Neural crest cell (in vitro differentiated cells): ENCODE measurements around the gene ATP12A. TPM values are rescaled to one million over a fixed set of nuclear protein-coding genes. Genes with fewer than 3 reads are reported as not detected.

Source experiments
- DNase-seq: peaks from one replicate; pipeline ENCODE4 v3.0.0; 2021; ENCODE audit warnings: low read depth, mixed read lengths, low spot score
- H3K27ac Mint-ChIP-seq: one replicate; pipeline ENCODE4 v1.8.0; 2021; ENCODE audit warnings: mild to moderate bottlenecking, mixed read lengths; ENCODE audit not compliant: unreplicated experiment
- H3K27me3 Mint-ChIP-seq: 2 replicates; pipeline ENCODE4 v1.8.0; 2021; ENCODE audit warnings: low read depth, mild to moderate bottlenecking, mixed read lengths
- H3K36me3 Mint-ChIP-seq: 2 replicates; pipeline ENCODE4 v1.8.0; 2021; ENCODE audit warnings: low read depth, mild to moderate bottlenecking, mixed read lengths
- H3K4me1 Mint-ChIP-seq: 2 replicates; pipeline ENCODE4 v1.8.0; 2021; ENCODE audit warnings: mixed read lengths
- H3K4me3 Mint-ChIP-seq: one replicate; pipeline ENCODE4 v1.8.0; 2021; ENCODE audit warnings: mild to moderate bottlenecking, mixed read lengths
- H3K9me3 Mint-ChIP-seq: 2 replicates; pipeline ENCODE4 v1.8.0; 2021; ENCODE audit warnings: mixed read lengths
- total RNA-seq: library from RNA; stranded (reverse); gene quantifications from 2 replicates; pipeline ENCODE4 v1.2.1, GENCODE V29; 2021
- TF ChIP-seq, protein P1 (sequence below): fragments of 200-600 bp; sonication (generic); conservative IDR thresholded peaks from 2 replicates; pipeline ENCODE4 v1.5.0; 2021; ENCODE audit warnings: antibody characterized with exemption, mild to moderate bottlenecking

The ATP12A gene
- total RNA-seq, 1 donor from 2014 or later: 0.12 TPM

DNA sequence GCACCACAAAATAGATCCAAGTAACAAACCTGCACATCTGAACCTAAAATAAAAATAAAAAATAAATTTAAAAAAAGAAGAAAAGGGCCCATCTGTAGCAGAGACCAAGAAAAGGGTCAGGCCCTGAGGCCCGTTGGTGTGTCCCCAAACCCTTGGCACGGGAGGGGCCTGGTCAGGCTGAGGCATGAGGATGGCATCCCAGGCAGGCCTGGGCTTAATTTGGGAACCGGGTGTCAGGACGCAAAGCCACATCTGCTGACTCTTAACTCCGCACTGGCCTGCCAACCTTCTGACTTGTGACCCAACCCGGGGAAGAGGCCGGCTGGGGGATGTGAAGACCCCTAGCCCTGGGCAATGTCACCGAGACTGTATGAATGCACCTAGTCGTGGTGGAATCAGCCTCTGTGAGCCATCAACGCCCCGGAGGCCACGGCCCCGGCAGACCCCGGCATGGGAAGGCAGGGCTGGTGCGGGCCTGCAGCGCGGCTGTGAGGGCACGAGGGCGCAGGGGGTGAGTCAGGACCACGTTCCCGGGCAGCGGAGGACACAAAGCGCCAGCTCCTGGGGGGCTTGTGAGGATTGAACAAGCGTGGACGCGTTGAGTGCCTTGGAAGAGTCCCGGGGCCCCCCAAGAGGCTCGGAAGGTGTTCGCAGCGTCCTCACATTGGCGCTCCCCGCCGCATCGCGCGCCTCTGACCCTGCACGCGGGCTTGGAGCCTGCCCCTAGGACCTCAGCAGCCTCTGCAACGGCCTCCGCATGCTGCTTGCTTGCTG, 38.2 kb downstream of the ATP12A start:
- no peak for DNase-seq
- no peak overlapping the region for H3K27ac Mint-ChIP-seq
- TF ChIP-seq, protein P1, sequence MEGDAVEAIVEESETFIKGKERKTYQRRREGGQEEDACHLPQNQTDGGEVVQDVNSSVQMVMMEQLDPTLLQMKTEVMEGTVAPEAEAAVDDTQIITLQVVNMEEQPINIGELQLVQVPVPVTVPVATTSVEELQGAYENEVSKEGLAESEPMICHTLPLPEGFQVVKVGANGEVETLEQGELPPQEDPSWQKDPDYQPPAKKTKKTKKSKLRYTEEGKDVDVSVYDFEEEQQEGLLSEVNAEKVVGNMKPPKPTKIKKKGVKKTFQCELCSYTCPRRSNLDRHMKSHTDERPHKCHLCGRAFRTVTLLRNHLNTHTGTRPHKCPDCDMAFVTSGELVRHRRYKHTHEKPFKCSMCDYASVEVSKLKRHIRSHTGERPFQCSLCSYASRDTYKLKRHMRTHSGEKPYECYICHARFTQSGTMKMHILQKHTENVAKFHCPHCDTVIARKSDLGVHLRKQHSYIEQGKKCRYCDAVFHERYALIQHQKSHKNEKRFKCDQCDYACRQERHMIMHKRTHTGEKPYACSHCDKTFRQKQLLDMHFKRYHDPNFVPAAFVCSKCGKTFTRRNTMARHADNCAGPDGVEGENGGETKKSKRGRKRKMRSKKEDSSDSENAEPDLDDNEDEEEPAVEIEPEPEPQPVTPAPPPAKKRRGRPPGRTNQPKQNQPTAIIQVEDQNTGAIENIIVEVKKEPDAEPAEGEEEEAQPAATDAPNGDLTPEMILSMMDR: no peak
- no peak overlapping the region for H3K4me3 Mint-ChIP-seq
- H3K27me3 Mint-ChIP-seq: peaks cover 6% of the 10 kb centered on the region
- H3K36me3 Mint-ChIP-seq: no peaks in the 10 kb centered on the region
- H3K4me1 Mint-ChIP-seq: peaks cover 9% of the 10 kb centered on the region
- H3K9me3 Mint-ChIP-seq: no peaks in the 10 kb centered on the region

DNA sequence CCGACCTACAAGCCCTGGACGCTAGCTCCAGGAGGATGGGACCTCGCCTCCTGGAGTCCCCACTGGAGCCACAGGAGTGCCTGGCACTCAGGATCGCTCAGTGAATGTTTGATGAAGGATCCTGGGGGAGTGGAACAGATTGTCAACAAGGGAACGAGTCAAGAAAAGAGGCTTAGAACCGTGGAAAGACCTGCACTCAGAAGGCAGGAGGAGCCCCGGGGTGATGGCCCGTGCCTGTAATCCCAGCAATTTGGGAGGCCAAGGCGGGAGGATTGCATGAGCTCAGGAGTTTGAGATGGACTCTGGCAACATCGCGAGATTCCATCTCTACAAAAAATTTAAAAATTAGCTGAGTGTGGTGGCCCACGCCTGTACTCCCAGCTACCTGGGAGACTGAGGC, 38.9 kb downstream of the ATP12A start:
- Mint-ChIP-seq H3K36me3 (no peaks in the 10 kb centered on the region), H3K4me1 (peaks cover 9% of the 10 kb centered on the region), H3K4me3 (no peak overlapping the region), H3K27me3 (peaks cover 6% of the 10 kb centered on the region), H3K27ac (no peak overlapping the region), H3K9me3 (no peaks in the 10 kb centered on the region)
- TF ChIP-seq, protein P1: no peak
- no peak for DNase-seq

DNA sequence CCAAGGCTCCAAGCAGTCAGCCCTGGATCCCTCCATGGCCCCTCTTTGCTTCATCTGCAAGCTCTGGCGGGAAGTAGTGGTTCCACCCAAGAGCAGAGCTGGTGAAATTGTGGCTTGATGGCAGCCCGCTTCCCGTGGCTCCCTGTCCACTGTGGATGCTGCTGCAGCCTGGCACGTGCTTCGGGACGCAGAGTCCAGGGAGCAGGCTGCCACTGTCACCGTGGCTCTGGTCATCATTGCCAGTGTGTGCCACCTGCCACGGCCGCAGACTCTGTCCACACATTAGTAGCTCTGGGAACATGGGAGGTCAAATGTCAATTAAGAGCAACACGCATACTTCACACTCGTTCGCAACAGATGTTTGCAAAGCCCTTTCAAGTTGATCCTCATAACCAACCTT, 43.0 kb downstream of the ATP12A start:
- TF ChIP-seq, protein P1: no peak
- Mint-ChIP-seq H3K27me3 (peaks cover 6% of the 10 kb centered on the region), H3K4me1 (no peaks in the 10 kb centered on the region), H3K4me3 (no peak overlapping the region), H3K36me3 (no peaks in the 10 kb centered on the region), H3K27ac (no peak overlapping the region), H3K9me3 (no peaks in the 10 kb centered on the region)
- no peak for DNase-seq

DNA sequence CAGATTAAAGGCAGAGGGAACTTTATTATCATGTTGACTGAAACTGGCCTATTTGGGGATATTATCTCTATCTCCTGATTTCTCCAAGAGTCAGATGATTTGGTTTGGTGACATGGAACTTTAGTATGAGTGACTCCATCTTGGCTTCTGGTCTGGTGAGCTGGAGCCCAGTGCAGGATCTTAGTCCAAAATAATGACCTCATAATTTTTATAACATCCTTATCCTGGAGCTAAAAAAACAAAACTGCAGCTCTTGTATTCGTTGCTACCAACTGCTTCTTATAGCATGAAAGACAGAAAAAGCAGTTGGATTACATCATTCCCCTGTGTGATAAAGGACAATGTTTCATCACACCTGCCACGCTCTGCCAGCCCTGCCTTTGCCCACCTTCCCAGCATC, 44.5 kb downstream of the ATP12A start:
- TF ChIP-seq, protein P1: no peak
- peaks cover 6% of the 10 kb centered on the region for H3K27me3 Mint-ChIP-seq
- no peak for DNase-seq
- H3K9me3 Mint-ChIP-seq: no peaks in the 10 kb centered on the region
- H3K4me1 Mint-ChIP-seq: no peaks in the 10 kb centered on the region
- no peaks in the 10 kb centered on the region for H3K36me3 Mint-ChIP-seq
- H3K4me3 Mint-ChIP-seq: no peak overlapping the region
- no peak overlapping the region for H3K27ac Mint-ChIP-seq

DNA sequence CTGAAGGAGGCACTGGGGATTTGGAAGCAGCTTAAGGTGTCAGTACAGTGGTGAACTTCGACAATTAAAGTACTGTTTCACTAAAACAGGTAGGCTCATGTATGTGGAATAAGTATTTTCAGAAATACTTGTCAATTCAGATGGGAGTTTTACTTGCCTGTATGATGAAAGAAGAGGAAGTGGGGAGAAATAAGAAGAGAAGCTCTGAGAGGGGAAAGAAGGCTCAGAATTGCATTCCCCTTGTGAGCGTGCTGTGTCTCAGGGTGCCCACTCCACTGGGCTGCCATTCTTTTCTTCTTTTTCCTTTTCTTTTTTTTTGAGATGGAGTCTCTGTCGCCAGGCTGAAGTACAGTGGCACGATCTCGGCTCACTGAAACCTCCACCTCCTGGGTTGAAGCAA, 45.2 kb downstream of the ATP12A start:
- Mint-ChIP-seq H3K27ac (no peak overlapping the region), H3K4me1 (no peaks in the 10 kb centered on the region), H3K27me3 (no peaks in the 10 kb centered on the region), H3K9me3 (no peaks in the 10 kb centered on the region), H3K36me3 (no peaks in the 10 kb centered on the region), H3K4me3 (no peak overlapping the region)
- TF ChIP-seq, protein P1: no peak
- DNase-seq: no peak
